GM18502 (cell line): ENCODE data around the gene DIP2C.
"Not testable (repeated sequence)": the region's sequence is repeated elsewhere in the genome, so short reads cannot be mapped to it uniquely, and the experiment has no call there.

Experiments used
- ATAC-seq: cut with Tn5 transposase; IDR thresholded peaks from one replicate; pipeline ENCODE4 v1.9.1; 2021; ENCODE audit warnings: mild to moderate bottlenecking; ENCODE audit not compliant: unreplicated experiment, poor library complexity

The DIP2C gene

DNA sequence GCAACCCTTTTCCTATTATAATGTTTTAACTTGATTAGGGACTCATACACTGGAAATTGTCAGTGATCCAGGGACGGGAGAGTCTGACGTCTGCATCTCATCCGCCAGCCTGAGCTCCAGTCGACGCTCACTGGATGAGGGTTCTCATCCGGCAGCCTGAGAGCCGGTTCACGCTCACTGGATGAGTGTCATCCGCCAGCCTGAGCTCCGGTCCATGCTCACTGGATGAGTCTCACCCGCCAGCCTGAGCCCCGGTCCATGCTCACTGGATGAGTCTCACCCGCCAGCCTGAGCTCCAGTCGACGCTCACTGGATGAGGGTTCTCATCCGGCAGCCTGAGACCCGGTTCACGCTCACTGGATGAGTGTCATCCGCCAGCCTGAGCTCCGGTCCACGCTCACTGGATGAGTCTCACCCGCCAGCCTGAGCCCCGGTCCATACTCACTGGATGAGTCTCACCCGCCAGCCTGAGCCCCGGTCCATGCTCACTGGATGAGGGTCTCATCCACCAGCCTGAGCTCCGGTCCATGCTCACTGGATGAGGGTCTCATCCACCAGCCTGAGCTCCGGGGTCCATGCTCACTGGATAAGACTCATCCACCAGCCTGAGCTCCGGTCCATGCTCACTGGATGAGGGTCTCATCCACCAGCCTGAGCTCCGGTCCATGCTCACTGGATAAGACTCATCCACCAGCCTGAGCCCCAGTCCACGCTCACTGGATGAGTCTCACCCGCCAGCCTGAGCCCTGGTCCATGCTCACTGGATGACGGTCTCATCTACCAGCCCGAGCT, 209.6 kb downstream of the DIP2C start:
- ATAC-seq: not testable (repeated sequence)

DNA sequence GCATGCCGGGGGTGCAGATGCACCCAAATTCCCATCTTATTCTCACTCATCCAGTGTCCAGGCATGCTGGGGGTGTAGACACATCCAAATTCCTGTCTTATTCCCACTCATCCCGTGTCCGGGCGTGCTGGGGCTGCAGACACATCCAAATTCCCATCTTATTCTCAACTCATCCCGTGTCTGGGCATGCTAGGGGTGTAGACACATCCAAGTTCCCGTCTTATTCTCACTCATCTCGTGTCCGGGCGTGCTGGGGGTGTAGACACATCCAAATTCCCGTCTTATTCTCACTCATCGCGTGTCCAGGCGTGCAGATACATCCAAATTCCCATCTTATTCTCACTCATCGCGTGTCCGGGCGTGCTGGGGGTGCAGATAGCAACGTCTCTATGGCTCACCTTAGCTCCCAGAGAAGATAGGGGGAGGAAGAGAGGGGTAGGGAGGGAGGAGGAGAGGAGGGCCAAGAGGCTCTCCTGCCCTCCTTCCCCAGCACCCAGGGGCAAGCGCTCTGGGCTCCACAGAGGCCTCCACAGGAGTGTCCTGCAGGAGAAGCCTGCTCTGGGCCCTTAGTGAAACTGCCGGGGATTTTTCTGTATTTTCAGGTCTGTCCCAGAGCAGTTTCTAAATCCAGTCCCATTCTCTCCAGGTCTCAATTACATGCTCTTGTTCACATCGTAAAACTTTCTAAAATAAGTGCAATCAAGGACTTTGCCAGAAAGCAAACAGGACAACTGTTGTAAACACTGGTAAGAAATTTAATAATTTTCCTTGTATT, 210.8 kb downstream of the DIP2C start:
- ATAC-seq: no peak

DNA sequence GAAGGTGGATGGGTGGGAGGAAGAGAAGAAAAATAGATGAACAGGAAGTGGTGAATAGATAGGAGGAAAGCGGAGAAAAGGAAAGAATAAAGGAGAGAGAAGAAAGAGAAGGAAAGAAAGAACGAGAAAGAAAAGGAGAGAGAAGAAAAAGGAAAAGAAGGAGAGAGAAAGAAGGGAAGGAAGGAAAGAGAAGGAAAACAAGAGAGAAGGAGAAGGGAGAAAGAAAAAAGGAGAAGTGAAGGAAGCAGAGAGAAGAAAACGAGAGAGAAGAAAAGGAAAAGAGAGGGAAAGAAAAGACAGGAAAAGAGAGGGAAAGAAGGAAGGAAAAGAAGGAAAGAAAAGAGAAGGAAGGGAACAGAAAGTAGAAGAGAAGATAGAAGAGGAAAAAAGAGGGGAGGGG, 211.8 kb downstream of the DIP2C start:
- ATAC-seq: no peak

DNA sequence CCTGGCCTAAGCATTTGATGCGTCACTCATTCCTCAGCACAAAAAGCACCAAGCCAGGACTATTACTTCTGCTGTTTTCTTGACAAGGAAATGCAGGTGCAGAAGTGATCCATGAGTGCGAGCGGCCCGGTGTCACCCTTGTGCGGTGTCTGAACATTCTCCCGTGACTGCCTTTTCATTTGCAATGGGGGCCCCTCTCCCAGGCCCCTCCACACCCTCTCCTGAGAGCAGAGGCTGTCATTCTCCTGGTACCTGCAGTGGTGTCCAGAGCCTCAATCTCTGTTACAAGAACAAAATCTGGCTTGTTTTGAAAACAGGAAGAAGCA, 213.1 kb downstream of the DIP2C start:
- no peak for ATAC-seq

DNA sequence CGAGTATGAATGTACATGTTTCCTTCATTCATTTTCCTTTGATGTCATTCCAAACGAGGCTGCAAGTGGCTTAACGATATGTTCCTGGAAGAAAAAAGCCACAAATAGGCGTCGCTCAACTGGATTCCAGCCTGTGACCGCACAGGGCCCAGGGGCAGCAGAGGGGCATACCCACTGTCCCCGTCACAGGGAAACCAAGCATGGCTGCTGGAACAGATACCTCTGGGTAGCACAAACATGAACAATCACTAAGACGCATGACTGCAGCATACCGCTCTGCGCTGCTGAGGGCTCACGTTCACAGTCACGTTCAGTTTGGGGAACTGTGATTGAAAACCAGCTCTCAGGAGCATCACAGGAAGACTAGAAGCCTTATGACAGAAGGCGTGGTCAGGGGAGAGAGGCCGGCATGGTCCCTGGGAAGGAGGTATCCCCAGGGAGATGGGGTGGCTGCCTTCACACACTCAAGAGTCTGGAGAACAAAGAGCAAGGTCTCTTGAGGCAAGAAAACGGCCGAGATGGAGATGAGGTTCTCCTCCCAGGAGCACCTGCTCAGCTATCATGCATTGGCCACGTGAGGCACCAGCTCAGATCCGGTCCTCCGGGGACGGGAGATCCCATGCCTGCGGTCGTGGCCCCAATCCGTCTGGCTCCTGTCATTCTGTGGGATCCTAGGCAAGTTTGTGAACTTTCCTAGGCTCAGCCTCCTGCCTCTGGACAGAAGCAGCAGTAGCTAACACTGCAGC, 213.6 kb downstream of the DIP2C start:
- ATAC-seq: no peak

DNA sequence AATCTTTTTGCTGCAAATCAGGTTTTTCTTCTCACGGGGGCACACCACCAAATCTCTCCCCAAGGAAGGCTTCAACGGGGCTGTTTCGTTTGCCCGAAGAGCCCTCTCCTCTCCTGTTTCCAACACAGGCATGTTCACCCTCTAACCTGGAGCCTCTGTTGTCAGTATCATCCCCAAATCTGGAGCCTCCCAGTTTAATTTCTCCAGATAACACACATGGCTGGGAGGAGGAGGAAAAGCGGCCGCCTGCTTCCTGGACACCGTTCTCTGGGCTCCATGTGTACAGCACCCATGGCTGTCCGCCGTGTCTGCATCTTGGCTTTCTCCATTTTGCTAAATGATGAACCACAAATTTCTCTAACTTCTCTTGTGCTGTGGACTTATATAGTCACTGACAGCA, 214.5 kb downstream of the DIP2C start:
- ATAC-seq: no peak

DNA sequence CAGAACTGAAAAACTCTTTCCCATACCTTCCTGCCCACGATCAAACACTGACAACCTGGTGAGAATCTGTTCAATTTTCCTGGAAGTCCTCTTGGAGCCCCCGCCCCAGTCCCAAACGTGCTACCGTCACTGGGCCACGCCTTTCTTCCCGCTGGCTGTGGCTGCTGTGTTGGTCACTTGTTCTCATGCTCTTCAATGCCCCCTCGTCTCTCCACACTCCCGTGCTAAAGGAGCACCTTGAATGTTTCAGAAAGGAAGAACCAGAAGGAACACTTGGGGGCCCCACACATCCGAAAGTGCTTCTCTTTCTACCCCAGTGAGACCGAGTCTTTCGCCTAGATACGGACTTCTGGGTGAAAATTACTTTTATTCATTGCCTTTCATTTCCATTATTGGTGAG, 215.1 kb downstream of the DIP2C start:
- no peak for ATAC-seq

DNA sequence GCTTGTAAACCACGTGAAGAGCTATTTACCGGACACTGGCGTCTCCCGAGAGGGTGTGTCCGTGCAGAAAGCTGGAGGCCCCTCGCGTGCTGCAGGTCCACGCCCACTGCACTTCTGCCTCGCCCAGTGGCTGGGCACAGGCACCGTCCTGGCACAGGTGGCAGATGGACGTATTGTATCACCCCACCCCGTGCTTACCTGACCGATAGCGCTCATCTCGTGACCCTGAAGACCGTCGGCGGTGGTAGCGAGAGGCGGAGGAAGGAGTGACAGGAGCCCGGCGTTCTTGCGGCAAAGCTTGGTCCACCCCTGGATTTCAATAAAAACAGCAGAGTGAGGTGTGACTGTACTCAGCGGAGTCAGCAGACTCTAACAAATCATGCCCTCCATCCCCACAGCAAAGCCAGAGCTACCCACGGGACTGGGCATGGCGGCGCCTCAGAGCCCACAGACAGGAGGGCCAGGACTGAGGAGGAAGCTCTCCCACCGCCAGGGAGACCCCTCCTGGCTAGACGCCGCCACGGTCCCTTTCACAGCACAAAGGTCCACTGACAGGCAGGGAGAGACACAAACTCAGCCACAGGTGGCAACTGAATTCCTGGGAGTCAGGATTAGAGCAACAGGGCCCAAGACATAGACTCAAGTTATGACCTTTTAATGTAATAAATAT, 217.1 kb downstream of the DIP2C start:
- ATAC-seq: no peak

DNA sequence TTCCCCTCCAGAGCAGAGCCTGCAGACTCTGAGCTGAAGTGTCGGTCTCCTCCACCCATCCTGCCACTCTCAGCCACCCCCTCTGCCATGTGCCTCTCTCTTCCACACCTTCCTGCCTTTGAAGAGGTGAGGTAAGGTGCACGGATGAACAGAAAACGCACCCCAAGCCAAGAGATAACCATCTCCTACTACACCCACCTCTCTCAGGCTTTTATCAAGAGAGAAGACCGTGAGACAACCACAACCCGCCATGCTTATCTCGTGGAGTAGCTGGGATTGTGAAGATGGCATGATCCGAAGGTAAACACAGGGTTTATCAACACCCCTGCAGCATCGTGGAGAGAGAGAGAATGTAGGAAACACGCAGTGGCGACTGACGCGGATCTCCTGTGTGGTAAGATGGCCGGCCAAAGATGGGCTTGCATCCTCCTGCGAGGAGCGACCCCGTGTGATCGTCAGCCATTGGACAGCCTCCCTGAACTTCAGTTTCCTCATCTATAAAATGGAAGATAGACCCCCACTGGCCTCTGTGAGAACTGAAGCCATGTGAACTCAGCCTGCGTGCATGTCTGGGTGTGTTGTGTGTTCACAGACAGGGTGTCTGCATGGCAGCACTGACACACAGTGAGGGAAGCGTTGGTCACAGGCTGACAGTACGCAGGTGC, 219.0 kb downstream of the DIP2C start:
- ATAC-seq: no peak

DNA sequence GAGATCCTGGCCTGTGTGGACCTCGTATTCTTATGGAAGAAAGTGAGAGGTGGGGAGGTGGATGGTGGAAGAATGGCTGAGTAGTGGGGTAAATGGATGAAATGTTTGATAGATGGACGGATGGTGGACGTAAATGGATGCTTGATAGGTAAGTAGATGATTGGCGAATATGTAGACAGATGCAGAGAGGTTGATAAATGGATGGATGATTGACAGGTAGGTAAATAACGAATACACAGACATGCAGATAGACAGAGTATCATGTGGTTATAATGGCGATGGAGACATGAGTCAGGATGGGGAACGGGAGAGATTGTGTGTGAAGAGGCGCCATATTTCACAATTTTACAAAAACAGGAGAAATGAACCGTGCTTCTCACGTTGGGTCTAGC, 219.5 kb downstream of the DIP2C start:
- no peak for ATAC-seq

DNA sequence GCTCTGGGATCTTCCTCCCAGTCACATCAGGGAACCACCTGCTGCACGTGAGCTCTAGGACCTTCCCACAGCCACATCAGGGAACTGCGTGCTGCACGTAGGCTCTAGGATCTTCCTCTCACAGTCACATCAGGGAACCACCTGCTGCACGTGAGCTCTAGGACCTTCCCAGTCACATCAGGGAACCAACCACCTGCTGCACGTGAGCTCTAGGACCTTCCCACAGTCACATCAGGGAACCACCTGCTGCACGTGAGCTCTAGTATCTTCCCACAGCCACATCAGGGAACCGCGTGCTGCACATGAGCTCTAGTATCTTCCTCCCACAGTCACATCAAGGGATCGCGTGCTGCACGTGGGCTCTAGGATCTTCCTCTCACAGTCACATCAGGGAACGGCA, 229.7 kb downstream of the DIP2C start:
- no peak for ATAC-seq

DNA sequence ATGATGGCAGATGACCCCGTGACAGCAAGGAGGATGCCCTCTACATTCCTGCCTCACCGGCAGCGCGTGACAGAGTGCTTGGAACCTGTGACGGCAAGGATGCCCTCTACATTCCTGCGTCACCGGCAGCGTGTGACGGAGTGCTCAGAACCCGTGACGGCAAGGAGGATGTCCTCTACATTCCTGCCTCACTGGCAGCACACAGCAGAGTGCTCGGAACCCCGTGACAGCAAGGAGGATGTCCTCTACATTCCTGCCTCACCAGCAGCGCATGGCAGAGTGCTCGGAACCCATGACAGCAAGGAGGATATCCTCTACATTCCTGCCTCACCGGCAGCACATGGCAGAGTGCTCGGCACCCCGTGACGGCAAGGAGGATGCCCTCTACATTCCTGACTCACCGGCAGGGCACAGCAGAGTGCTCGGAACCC, 231.0 kb downstream of the DIP2C start:
- ATAC-seq: no peak

DNA sequence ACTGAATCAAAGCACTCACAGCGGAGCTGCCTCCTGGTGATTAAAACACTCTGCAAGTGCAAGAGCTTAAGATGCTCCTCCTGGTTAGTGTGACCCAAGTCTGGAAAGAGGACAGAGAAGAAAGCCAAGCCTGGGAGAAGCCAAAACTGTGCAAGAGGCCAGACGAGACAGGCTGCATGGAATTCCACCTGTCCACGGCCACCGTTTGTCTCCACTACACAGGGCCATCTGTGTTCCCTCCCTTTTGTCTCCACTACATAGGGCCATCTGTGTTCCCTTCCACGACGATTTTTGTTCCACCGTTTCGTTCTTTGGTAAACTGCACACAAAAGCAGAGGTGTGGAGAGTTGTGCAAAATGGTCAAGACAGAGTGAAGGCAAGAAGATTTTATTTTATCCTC, 233.0 kb downstream of the DIP2C start:
- ATAC-seq: no peak

DNA sequence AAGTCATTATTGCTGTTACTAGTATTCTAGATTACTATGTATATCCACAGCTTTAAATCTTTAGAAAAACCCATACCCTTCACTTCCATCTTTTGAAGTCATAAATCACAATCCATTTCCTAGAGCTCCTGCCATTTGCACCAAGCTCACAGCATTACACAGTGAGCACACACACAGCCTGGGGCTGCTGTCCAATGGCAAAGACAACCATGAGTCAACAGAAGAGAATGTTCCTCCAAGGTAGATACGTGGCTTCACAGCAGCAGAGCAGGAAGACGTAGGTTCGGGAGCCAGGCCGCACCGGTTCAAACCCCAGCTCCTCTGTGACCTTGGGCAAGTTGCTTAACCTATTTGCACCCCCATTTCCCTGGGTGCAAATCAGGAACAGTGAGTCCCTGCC, 234.6 kb downstream of the DIP2C start:
- ATAC-seq: no peak

DNA sequence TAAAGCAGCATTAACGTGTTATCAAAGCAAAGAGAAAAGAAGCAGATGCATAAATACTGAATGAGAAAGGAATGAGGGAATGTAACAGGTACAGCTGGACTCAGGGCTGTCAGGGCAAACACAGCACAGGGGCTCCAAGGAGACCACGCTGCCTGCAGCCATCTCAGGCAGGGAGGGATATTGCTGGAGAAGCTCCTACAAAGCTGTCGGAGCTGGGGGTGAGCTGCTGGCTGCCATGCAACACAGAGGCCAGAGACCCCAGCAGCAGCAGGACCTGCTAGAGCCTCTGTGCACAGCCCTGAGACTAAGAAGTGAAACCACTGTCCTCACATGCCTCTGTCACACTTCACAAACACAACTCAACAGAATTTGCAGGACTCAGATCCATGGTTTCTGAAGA, 235.8 kb downstream of the DIP2C start:
- ATAC-seq: no peak

DNA sequence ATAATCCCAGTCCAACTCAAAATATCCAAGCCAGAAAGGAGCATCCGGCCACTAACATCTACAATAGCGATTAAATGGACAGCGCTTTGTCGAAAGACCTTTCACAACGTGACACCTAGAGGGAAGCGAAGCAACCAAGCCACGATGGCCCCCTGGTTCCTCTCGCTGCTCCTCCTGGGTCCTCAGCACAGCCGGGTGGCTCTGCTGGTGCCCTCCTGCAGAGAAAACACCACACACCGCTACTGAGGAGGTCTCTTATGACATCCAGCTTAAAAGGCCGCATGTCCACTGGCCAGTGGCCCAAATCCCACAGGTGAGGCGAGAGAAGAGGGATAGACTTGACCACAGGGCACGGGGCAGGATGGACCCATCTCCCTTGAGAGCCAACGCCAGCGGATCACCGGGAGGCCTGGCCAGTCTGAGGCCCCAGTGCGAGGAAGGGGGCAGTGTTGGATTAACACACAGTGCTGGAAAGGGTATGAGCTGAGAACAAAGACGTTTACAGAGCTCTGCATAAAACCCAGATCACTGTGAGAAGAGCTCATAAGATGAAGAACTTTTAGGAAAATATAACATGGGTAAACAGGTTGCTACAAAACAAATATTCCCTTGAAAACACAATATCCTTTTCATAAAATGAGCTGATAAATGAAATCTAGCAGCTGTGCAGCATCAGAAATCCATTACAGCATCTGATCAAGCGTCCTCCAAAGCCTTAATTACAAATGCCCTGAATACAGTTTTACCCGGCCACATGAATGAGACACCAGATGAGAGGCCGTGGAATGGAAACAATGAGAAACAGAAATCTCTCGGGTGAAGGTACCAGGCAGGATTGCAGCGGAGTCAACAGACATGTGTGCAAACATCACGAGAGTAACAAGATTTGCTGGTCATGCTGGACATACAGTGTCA, 236.7 kb downstream of the DIP2C start:
- ATAC-seq: no peak

DNA sequence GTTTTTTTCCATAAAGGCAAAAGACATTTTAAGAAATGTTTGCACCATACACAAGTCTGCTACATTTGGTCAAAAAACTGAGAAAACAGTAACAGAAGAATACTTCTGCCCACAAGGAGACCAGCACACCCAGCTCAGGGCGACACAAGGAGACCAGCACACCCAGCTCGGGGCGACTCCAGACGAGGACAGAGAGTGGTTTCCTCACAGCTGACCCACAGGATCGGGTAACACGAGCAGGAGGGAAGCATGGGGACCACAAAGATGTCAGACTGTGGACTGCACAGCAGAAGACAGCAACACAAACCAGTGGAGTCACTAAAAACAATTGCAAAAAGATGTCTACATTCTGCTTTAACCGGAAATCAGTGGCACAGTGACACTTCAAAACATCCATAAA, 237.6 kb downstream of the DIP2C start:
- no peak for ATAC-seq

DNA sequence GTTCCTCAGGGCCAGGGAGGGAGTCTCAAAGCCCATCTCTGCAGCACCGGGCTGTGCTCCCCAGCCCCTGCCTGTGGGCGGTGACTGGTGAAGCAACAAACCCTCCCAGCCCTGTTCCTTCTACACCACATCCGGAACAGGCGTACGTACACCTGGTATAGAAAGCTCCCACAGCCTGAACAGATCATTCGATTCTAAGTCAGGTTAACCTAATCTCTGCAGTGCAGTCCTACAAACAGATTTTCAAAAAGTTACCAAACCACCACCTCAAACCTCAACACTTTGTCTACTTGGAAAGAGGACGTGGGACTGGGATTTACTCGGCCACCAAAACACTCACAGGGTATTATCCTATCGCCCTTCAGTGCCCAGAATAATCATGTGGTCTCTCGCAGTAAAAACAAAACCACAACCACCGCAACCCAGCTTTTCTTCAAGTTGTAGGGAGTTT, 238.4 kb downstream of the DIP2C start:
- no peak for ATAC-seq

DNA sequence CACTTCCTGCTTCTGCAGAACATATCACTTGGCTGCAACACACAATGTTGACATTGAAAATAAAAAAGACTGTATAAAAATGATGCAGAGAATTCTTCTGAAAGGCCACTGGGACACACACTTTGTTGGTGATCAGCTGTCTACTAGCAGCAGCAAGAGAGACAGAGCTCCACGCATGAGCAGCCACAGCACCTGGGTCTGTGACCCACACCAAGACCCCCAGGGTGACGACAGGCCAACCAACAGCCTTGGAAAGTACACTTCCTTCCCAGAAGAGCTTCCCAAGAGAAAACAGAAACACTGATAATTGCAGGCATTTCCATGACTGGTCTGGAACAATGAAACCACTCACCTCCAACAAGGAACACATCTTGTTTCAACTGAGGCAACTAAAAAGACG, 239.0 kb downstream of the DIP2C start:
- no peak for ATAC-seq
